SU-DHL-6 (cell line): Measurements from ENCODE around the gene GRIA3.

Experiments
- CTCF ChIP-seq: fragments of 200-600 bp; sonication (generic); IDR thresholded peaks from one replicate; pipeline ENCODE4 v1.5.1; 2017; ENCODE audit warnings: antibody characterized with exemption, mild to moderate bottlenecking, low read length, moderate library complexity; ENCODE audit not compliant: insufficient read depth, poor library complexity, severe bottlenecking
- EZH2phosphoT487 ChIP-seq: fragments of 200-600 bp; sonication (generic), shearing (Covaris generic); conservative IDR thresholded peaks from 2 replicates; pipeline ENCODE4 v1.6.1; 2018; ENCODE audit warnings: mild to moderate bottlenecking, antibody characterized with exemption, low read length, moderate library complexity, mixed read lengths

- TF ChIP-seq CTCF (no peak), EZH2phosphoT487 (no peak)
Measured at GRCh38 chrX:123199338-123199737, 15.3 kb downstream of the GRIA3 start.
